ENCODE data around the gene JMJD4. TPM values are rescaled to one million over a fixed set of nuclear protein-coding genes. Genes with fewer than 3 reads are reported as not detected.

The JMJD4 gene
- total RNA-seq, 2 experiments from 2014 or later: 20.4 to 21.6 TPM

- ATAC-seq (ENCODE audit: low read depth) (no peak), DNase-seq (no peak)
- H3K4me3 Mint-ChIP-seq: no peak overlapping the region
- H3K27ac Mint-ChIP-seq: no peak overlapping the region
- peaks cover 1% of the 10 kb centered on the region for H3K36me3 Mint-ChIP-seq
- peaks cover 30% of the 10 kb centered on the region for H3K9me3 Mint-ChIP-seq
- H3K4me1 Mint-ChIP-seq: no peaks in the 10 kb centered on the region
- POLR2A ChIA-PET: no interaction called here
- H3K27me3 Mint-ChIP-seq: peaks cover 3% of the 10 kb centered on the region
Observed at GRCh38 chr1:227697321-227697864, 37.7 kb downstream of the JMJD4 start.

GRCh38 chr1:227685807-227686206 lies 49.3 kb downstream of the JMJD4 start:
- H3K36me3 Mint-ChIP-seq: no peaks in the 10 kb centered on the region
- H3K27ac Mint-ChIP-seq: no peak overlapping the region
- DNase-seq (no peak), ATAC-seq (ENCODE audit: low read depth) (no peak)
- H3K9me3 Mint-ChIP-seq: peaks cover 34% of the 10 kb centered on the region
- no peak overlapping the region for H3K4me3 Mint-ChIP-seq
- H3K27me3 Mint-ChIP-seq: no peaks in the 10 kb centered on the region
- H3K4me1 Mint-ChIP-seq: no peaks in the 10 kb centered on the region
- POLR2A ChIA-PET: no interaction called here

Other genes with a start within 250 kb of the JMJD4 start
- 1 to 10 TPM; 6.9 to 7.3 TPM for gene ZNF678, start 171.7 kb downstream of the JMJD4 start, total RNA-seq
- gene SNAP47, start 133 bp upstream of the JMJD4 start, total RNA-seq: 10 to 100 TPM; 29.0 to 29.2 TPM
- not detected for gene PRSS38, start 80.4 kb upstream of the JMJD4 start, total RNA-seq
- gene WNT9A, start 212.6 kb upstream of the JMJD4 start, total RNA-seq: under 1 TPM; 0.08 to 0.09 TPM

Measured in activated naive CD8-positive, alpha-beta T cell treated with anti-CD3 and anti-CD28 coated beads, Interleukin-2, amount 10 ng/mL, durations not matched to agents 7 days and 5 days (primary cell).